Cardiac fibroblast (primary cell): ENCODE data around the gene FAM107B.

Experiments used
- DNase-seq, 2 donors: peaks; one replicate each; pipeline versions ENCODE4 v3.0.0 to v3.0.0-alpha.2; 2010; ENCODE audit warnings: low read depth in 2 of 2
- H3K4me3 ChIP-seq, 2 donors: replicated peaks in 1 of 2; 1 replicate in 1 of 2; 2 replicates in 1 of 2; pipeline ENCODE4 v1.5.1; 2011; ENCODE audit warnings: low read depth in 2 of 2, low read length in 2 of 2, mild to moderate bottlenecking in 2 of 2, moderate library complexity in 1 of 2
- CTCF ChIP-seq: IDR thresholded peaks from one replicate; pipeline ENCODE4 v1.5.1; 2011; ENCODE audit warnings: low read depth, mild to moderate bottlenecking, low read length, inconsistent platforms

The FAM107B gene

GRCh38 chr10:14625765-14626525 lies 148.8 kb downstream of the FAM107B start:
- no peak for DNase-seq
- TF ChIP-seq CTCF, result no peak
- H3K4me3 ChIP-seq, result no peak overlapping the region

GRCh38 chr10:14625192-14625631 lies 149.5 kb downstream of the FAM107B start:
- no peak for DNase-seq
- no peak for TF ChIP-seq CTCF
- no peak overlapping the region for H3K4me3 ChIP-seq

GRCh38 chr10:14624600-14624999 lies 150.1 kb downstream of the FAM107B start:
- H3K4me3 ChIP-seq, result no peak overlapping the region
- no peak for DNase-seq
- TF ChIP-seq CTCF, result no peak

- H3K4me3 ChIP-seq, result no peak overlapping the region
- no peak for TF ChIP-seq CTCF
- DNase-seq, result no peak
Measured at GRCh38 chr10:14623931-14624330, 150.8 kb downstream of the FAM107B start.

- no peak for DNase-seq
- TF ChIP-seq CTCF, result no peak
- no peak overlapping the region for H3K4me3 ChIP-seq
Measured at GRCh38 chr10:14621037-14621436, 153.7 kb downstream of the FAM107B start.

- H3K4me3 ChIP-seq, result no peak overlapping the region
- TF ChIP-seq CTCF, result no peak
- DNase-seq, result no peak
Measured at GRCh38 chr10:14618674-14619073, 156.0 kb downstream of the FAM107B start.

GRCh38 chr10:14617852-14618251 lies 156.8 kb downstream of the FAM107B start:
- no peak overlapping the region for H3K4me3 ChIP-seq
- DNase-seq, result peak; percentile 49 to 71
- peak; percentile 21 for TF ChIP-seq CTCF
